Activated CD4-positive, CD25-positive, alpha-beta regulatory T cell treated with anti-CD3 and anti-CD28 coated beads, Interleukin-2, amount 50 U/mL, for 24 hours (primary cell): ENCODE measurements around the gene ZNF669.

Source experiments
- ATAC-seq, 2 donors: fragments of 150-1000 bp; cut with Tn5 transposase; one replicate each; pipeline ENCODE4 v1.10.0; 2021; ENCODE audit warnings: mild to moderate bottlenecking in 1 of 2, moderate library complexity in 1 of 2

The ZNF669 gene

DNA sequence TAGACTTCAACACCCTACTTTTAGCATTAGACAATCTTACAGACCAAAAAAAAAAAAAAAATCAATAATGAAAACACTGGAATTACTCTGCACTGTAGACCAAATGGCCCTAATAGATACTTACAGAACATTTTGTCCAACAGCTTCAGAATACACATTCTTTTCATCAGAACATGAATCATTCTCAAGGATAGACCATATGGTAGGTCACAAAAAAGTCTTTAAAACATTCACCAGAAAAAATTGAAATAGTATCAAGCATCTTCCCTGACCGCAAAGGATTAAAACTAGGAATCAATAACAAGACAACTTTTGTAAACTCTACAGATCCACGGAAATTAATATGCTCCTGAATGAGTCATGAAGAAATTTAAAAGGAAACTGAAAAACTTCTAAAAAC, 48.1 kb downstream of the ZNF669 start:
- ATAC-seq, result no peak

DNA sequence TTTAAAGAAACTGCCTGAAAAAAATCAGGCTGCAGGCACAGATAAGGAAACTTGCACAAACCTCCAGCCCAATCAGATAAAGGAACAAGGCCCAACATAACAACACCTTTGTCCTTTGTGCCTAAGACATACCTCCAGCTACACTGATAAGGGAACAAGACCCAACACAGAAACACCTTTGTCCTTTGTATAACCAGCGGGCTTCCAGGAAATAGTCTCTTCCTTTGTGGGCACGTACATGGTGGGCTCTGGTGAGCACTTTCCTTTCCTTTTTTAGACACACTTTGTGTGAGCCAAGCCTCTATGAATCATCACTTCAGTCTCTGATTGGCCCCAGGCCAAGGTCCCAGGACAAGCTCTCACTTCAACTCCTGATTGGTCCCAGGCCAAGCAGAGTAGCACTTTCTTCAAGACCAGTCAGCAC, 49.2 kb downstream of the ZNF669 start:
- ATAC-seq, result no peak
